H9 (cell line): Measurements from ENCODE around the gene JKAMP. TPM values are rescaled to one million over a fixed set of nuclear protein-coding genes. Genes with fewer than 3 reads are reported as not detected.

Experiments used
- DNase-seq: peaks from one replicate; pipeline ENCODE4 v3.0.0-alpha.2; 2017
- H2AFZ ChIP-seq: one replicate; pipeline ENCODE4 v1.6.1; 2013; ENCODE audit warnings: mild to moderate bottlenecking, low read length, control low read depth, moderate library complexity
- H2AK5ac ChIP-seq: 2 replicates; pipeline ENCODE4 v1.6.1; 2013; ENCODE audit warnings: low read length, control low read depth, mixed read lengths; ENCODE audit not compliant: insufficient read length
- H2BK120ac ChIP-seq: one replicate; pipeline ENCODE4 v1.6.1; 2013; ENCODE audit warnings: low read depth, mild to moderate bottlenecking, low read length, control low read depth, inconsistent platforms; ENCODE audit not compliant: poor library complexity, severe bottlenecking
- H2BK12ac ChIP-seq: 2 replicates; pipeline ENCODE4 v1.6.1; 2013; ENCODE audit warnings: low read length, control low read depth, mixed read lengths, low read depth; ENCODE audit not compliant: insufficient read length
- H2BK15ac ChIP-seq: 2 replicates; pipeline ENCODE4 v1.6.1; 2013; ENCODE audit warnings: low read depth, low read length, control low read depth
- H2BK20ac ChIP-seq: one replicate; pipeline ENCODE4 v1.6.1; 2013; ENCODE audit warnings: low read depth, mild to moderate bottlenecking, low read length, control low read depth, inconsistent platforms; ENCODE audit not compliant: poor library complexity, severe bottlenecking
- H2BK5ac ChIP-seq: 2 replicates; pipeline ENCODE4 v1.6.1; 2013; ENCODE audit warnings: low read length, control low read depth, mixed read lengths; ENCODE audit not compliant: insufficient read length
- H3K14ac ChIP-seq: 2 replicates; pipeline ENCODE4 v1.6.1; 2013; ENCODE audit warnings: low read length, control low read depth; ENCODE audit not compliant: insufficient read depth
- H3K18ac ChIP-seq: 2 replicates; pipeline ENCODE4 v1.6.1; 2013; ENCODE audit warnings: low read depth, mild to moderate bottlenecking, mixed read lengths, low read length, control low read depth; ENCODE audit not compliant: insufficient read length
- H3K23ac ChIP-seq: 2 replicates; pipeline ENCODE4 v1.6.1; 2013; ENCODE audit warnings: low read length, control low read depth, mixed read lengths, low read depth; ENCODE audit not compliant: insufficient read length
- H3K23me2 ChIP-seq: 2 replicates; pipeline ENCODE4 v1.6.1; 2013; ENCODE audit warnings: low read depth, mild to moderate bottlenecking, mixed read lengths, low read length, control low read depth; ENCODE audit not compliant: insufficient read length, poor library complexity, severe bottlenecking
- H3K27ac ChIP-seq: 2 replicates; pipeline ENCODE4 v1.5.1; 2013; ENCODE audit warnings: low read length, control low read depth, mixed read lengths, low read depth; ENCODE audit not compliant: insufficient read length
- H3K27me3 ChIP-seq: 2 replicates; pipeline ENCODE4 v1.6.1; 2013; ENCODE audit warnings: low read length, control low read depth, inconsistent platforms; ENCODE audit not compliant: insufficient read depth
- H3K4ac ChIP-seq: 2 replicates; pipeline ENCODE4 v1.6.1; 2013; ENCODE audit warnings: low read depth, mild to moderate bottlenecking, control low read depth, inconsistent platforms, low read length, moderate library complexity
- H3K4me1 ChIP-seq: 2 replicates; pipeline ENCODE4 v1.6.1; 2013; ENCODE audit warnings: low read length, control low read depth, inconsistent platforms; ENCODE audit not compliant: insufficient read depth
- H3K4me2 ChIP-seq: 2 replicates; pipeline ENCODE4 v1.6.1; 2013; ENCODE audit warnings: low read length, control low read depth, mixed read lengths; ENCODE audit not compliant: insufficient read length, insufficient read depth
- H3K56ac ChIP-seq: 2 replicates; pipeline ENCODE4 v1.6.1; 2013; ENCODE audit warnings: low read depth, mild to moderate bottlenecking, mixed read lengths, low read length, control low read depth; ENCODE audit not compliant: insufficient read length
- H3K79me1 ChIP-seq: 2 replicates; pipeline ENCODE4 v1.6.1; 2013; ENCODE audit warnings: low read depth, mild to moderate bottlenecking, moderate library complexity, low read length, control low read depth, inconsistent platforms; ENCODE audit not compliant: insufficient read depth, poor library complexity, severe bottlenecking
- H3K79me2 ChIP-seq: 2 replicates; pipeline ENCODE4 v1.6.1; 2013; ENCODE audit warnings: low read length, control low read depth, inconsistent platforms; ENCODE audit not compliant: insufficient read depth
- H3K9ac ChIP-seq: 2 replicates; pipeline ENCODE4 v1.6.1; 2013; ENCODE audit warnings: low read length, control low read depth, mixed read lengths; ENCODE audit not compliant: insufficient read length; ENCODE audit errors: extremely low read depth
- H3K9me3 ChIP-seq: one replicate; pipeline ENCODE4 v1.6.1; 2013; ENCODE audit warnings: low read depth, low read length, inconsistent platforms; ENCODE audit not compliant: control insufficient read depth
- H3T11ph ChIP-seq: one replicate; pipeline ENCODE4 v1.6.1; 2013; ENCODE audit warnings: mild to moderate bottlenecking, low read length, control low read depth, inconsistent platforms
- H4K20me1 ChIP-seq: one replicate; pipeline ENCODE4 v1.6.1; 2013; ENCODE audit not compliant: control insufficient read depth, insufficient read length, insufficient read depth
- H4K5ac ChIP-seq: 2 replicates; pipeline ENCODE4 v1.6.1; 2013; ENCODE audit warnings: low read depth, mild to moderate bottlenecking, mixed read lengths, low read length, control low read depth; ENCODE audit not compliant: insufficient read length
- H4K8ac ChIP-seq: replicated peaks from 2 replicates; pipeline ENCODE4 v1.6.1; 2013; ENCODE audit warnings: low read length, control low read depth, mixed read lengths, low read depth; ENCODE audit not compliant: insufficient read length
- H4K91ac ChIP-seq: 2 replicates; pipeline ENCODE4 v1.6.1; 2013; ENCODE audit warnings: low read depth, mild to moderate bottlenecking, moderate library complexity, mixed read lengths, low read length, control low read depth; ENCODE audit not compliant: insufficient read length
- H3K27ac Mint-ChIP-seq, 3 experiments: 2 replicates in 2 of 3; 3 replicates in 1 of 3; pipeline ENCODE4 v1.8.0; 2020 to 2021; ENCODE audit warnings: mixed read lengths in 3 of 3, mild to moderate bottlenecking in 1 of 3, moderate library complexity in 1 of 3
- H3K27me3 Mint-ChIP-seq: 2 replicates; pipeline ENCODE4 v1.8.0; 2021; ENCODE audit warnings: low read depth, mild to moderate bottlenecking, moderate library complexity, mixed read lengths
- H3K36me3 Mint-ChIP-seq, 3 experiments: 2 replicates in 2 of 3; 3 replicates in 1 of 3; pipeline ENCODE4 v1.8.0; 2020 to 2021; ENCODE audit warnings: low read depth in 3 of 3, mixed read lengths in 3 of 3; ENCODE audit not compliant: insufficient read depth in 1 of 3
- H3K4me1 Mint-ChIP-seq, 2 experiments: 2 replicates each; pipeline ENCODE4 v1.8.0; 2020; ENCODE audit warnings: mixed read lengths in 2 of 2
- H3K4me3 Mint-ChIP-seq, 2 experiments: 2 replicates in 1 of 2; 3 replicates in 1 of 2; pipeline ENCODE4 v1.8.0; 2020 to 2021; ENCODE audit warnings: mild to moderate bottlenecking in 2 of 2, mixed read lengths in 2 of 2, moderate library complexity in 1 of 2
- H3K9me3 Mint-ChIP-seq, 2 experiments: 2 replicates in 1 of 2; 3 replicates in 1 of 2; pipeline ENCODE4 v1.8.0; 2020; ENCODE audit warnings: mild to moderate bottlenecking in 2 of 2, mixed read lengths in 2 of 2, moderate library complexity in 1 of 2
- WGBS: extraction: QIAGEN DNeasy Blood & Tissue Kit; methylation state at CpG from one replicate; pipeline ENCODE4 v1.1.7; 2013; ENCODE audit warnings: missing lambda C conversion rate, low lambda C conversion rate, mixed read lengths; ENCODE audit not compliant: insufficient read length; ENCODE audit errors: extremely low coverage; 5-methylcytosine and 5-hydroxymethylcytosine counted together
- total RNA-seq: library from RNA; stranded (reverse); gene quantifications from 2 replicates; pipeline ENCODE4 v1.2.1, GENCODE V29; 2021
- TF ChIP-seq, protein P1 (sequence below): fragments of 200-600 bp; sonication (generic); conservative IDR thresholded peaks from 3 replicates; pipeline ENCODE4 v1.8.0; 2021; ENCODE audit warnings: antibody characterized with exemption, mild to moderate bottlenecking

Gene JKAMP
- total RNA-seq, 1 experiment from 2014 or later: 33.8 TPM

GRCh38 chr14:59534361-59534987 lies 50.2 kb downstream of the JKAMP start:
- H3K79me1 ChIP-seq: no peaks in the 10 kb centered on the region
- no peak overlapping the region for H2BK120ac ChIP-seq

More at GRCh38 chr14:59534361-59534987, 50.2 kb downstream of the JKAMP start:
- Histone ChIP-seq H2AK5ac (no peak overlapping the region), H4K20me1 (no peaks in the 10 kb centered on the region), H2BK5ac (no peak overlapping the region), H2BK15ac (no peak overlapping the region), H3K23me2 (no peaks in the 10 kb centered on the region), H3K4me2 (no peak overlapping the region), H3K27me3 (no peaks in the 10 kb centered on the region), H3K79me2 (no peaks in the 10 kb centered on the region), H3K27ac (no peak overlapping the region), H3T11ph (no peak overlapping the region), H2BK12ac (no peak overlapping the region), H3K23ac (no peak overlapping the region), H3K9me3 (no peaks in the 10 kb centered on the region), H2BK20ac (no peak overlapping the region), H3K9ac (no peak overlapping the region), H3K18ac (no peak overlapping the region), H3K14ac (no peak overlapping the region), H3K4me1 (no peaks in the 10 kb centered on the region), H3K4ac (no peak overlapping the region), H4K8ac (no peak overlapping the region), H4K91ac (no peak overlapping the region), H3K56ac (no peak overlapping the region), H4K5ac (no peak overlapping the region), H2AFZ (no peak overlapping the region)
- Mint-ChIP-seq H3K27me3 (no peaks in the 10 kb centered on the region), H3K4me1 (no peaks in the 10 kb centered on the region), H3K9me3 (no peaks in the 10 kb centered on the region), H3K27ac (0 out of 7 replicates have a peak overlapping the region, but pooled peaks of 1 of the 3 experiments have one; percentile 21), H3K36me3 (no peaks in the 10 kb centered on the region), H3K4me3 (no peak overlapping the region)
- no CpG with 5 or more reads among the region's 7 CpGs for WGBS
- DNase-seq: no peak
- TF ChIP-seq, protein P1, sequence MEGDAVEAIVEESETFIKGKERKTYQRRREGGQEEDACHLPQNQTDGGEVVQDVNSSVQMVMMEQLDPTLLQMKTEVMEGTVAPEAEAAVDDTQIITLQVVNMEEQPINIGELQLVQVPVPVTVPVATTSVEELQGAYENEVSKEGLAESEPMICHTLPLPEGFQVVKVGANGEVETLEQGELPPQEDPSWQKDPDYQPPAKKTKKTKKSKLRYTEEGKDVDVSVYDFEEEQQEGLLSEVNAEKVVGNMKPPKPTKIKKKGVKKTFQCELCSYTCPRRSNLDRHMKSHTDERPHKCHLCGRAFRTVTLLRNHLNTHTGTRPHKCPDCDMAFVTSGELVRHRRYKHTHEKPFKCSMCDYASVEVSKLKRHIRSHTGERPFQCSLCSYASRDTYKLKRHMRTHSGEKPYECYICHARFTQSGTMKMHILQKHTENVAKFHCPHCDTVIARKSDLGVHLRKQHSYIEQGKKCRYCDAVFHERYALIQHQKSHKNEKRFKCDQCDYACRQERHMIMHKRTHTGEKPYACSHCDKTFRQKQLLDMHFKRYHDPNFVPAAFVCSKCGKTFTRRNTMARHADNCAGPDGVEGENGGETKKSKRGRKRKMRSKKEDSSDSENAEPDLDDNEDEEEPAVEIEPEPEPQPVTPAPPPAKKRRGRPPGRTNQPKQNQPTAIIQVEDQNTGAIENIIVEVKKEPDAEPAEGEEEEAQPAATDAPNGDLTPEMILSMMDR: no peak
